ENCODE results near the gene XRCC6.
"Not testable (repeated sequence)": the region's sequence is repeated elsewhere in the genome, so short reads cannot be mapped to it uniquely, and the experiment has no call there.

Gene XRCC6

GRCh38 chr22:41621099-41621910 is at the start of gene XRCC6:
TSS of gene XRCC6 (plus strand) at chr22:41621295. CDS start at chr22:41622005, 710 bp downstream.
- peak within 1 kb of the TSS; percentile 88 for H3K4me3 ChIP-seq (ENCODE audit: low read depth, low read length)

GRCh38 chr22:41571786-41572185 is 49.3 kb upstream of the XRCC6 start:
- H3K4me3 ChIP-seq (ENCODE audit: low read depth, low read length): no peak overlapping the region

DNA sequence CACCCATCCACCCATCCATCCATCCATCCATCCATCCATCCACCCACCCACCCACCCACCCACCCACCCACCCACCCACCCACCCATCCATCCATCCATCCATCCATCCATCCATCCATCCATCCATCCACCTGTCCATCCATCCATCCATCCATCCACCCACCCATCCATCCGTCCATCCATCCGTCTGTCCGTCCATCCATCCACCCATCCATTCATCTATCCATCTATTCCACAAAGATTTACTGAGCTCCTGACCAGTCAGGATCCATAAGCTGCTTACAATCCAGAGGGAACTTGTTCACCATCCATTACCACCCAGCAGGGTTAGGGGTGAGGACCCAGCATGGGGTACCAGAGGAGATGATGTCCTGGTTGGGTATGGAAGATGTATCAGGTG is 48.8 kb upstream of the XRCC6 start:
- H3K4me3 ChIP-seq (ENCODE audit: low read depth, low read length): not testable (repeated sequence)

- no peak overlapping the region for H3K4me3 ChIP-seq (ENCODE audit: low read depth, low read length)
These were observed 47.4 kb upstream of the XRCC6 start for GRCh38 chr22:41573677-41574076.

GRCh38 chr22:41574847-41575381 is 46.2 kb upstream of the XRCC6 start:
- no peak overlapping the region for H3K4me3 ChIP-seq (ENCODE audit: low read depth, low read length)

- no peak overlapping the region for H3K4me3 ChIP-seq (ENCODE audit: low read depth, low read length)
These were observed 45.6 kb upstream of the XRCC6 start for GRCh38 chr22:41575533-41575932.

DNA sequence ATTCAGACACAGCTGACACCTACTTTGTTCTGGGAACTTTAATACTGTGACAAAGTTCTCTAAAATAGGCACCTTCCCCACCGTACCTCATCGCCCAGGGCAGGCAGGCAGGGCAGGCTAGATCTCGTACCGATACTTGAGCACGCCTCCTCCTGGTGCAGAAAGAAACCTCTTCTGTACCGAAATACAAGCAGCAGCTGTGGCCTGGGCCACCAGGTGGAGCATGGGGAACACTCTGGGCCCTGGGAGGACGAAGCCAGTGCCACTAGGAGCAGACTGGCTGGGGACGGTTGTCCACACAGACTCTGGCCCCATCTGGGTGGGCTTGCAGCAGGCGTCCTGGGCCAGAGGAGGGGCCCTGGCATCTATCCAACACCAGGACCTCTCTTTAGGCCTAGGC is 44.2 kb upstream of the XRCC6 start:
- H3K4me3 ChIP-seq (ENCODE audit: low read depth, low read length): no peak overlapping the region

DNA sequence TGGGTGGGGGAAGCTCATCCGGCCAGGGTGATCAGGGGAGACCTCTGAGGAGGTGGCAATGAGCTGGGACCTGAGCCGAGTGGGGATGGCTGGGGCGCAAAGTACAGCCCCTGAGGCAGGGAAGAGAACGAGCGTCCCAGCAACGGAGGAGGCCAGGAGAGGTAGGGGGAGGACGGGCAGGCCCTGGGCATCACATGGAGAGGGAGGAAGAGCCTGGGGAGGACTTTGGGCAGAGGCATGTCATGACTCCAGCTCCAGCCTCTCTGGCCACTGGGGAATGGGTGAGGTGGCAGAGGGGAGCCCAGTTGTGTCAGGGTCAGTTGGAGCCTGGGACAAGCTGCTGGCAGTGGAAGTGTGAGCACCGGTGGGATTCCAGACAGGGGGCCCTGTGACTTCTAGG is 43.0 kb upstream of the XRCC6 start:
- no peak overlapping the region for H3K4me3 ChIP-seq (ENCODE audit: low read depth, low read length)

GRCh38 chr22:41578818-41579217 is 42.3 kb upstream of the XRCC6 start:
- no peak overlapping the region for H3K4me3 ChIP-seq (ENCODE audit: low read depth, low read length)

- H3K4me3 ChIP-seq (ENCODE audit: low read depth, low read length): no peak overlapping the region
These were observed 41.6 kb upstream of the XRCC6 start for GRCh38 chr22:41579297-41579996.

DNA sequence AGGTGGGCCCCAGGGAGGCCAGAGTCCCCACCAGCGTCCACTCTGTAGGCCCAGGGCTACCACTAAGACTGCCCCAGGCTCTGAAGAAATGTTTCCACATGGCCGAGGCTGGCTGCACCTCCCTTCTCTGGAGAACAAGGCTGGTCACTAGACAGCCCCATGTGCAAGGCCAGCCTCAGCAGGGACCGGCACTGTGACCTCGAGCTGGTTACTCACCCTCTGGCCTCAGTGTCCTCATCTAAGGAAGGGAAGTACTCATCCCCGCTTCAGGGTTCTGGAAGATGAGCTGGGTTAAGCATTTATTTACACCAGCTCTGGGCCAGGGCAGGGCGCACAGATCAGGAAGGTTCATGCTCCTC is 41.1 kb upstream of the XRCC6 start:
- H3K4me3 ChIP-seq (ENCODE audit: low read depth, low read length): no peak overlapping the region

GRCh38 chr22:41582694-41583093 is 38.4 kb upstream of the XRCC6 start:
- H3K4me3 ChIP-seq (ENCODE audit: low read depth, low read length): no peak overlapping the region

DNA sequence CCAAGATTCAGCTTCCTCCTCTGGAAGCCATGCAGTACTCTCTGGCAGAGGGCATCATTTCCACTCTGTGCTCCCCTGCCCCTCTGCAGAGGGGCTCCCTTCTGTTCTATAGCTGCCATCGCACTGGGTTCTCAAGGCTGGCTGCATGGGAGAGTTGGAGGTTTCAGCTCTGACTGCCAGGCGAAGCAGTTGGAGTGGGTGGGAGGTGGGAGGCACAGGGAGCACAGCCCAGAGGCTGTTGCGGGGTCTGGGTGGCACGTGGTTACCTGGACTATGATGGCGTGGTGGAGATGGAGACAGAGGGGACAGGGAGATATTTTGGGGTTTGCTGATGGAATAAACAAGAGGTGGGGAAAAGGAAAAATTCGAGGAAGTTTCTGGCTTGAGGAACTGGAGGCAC is 36.2 kb upstream of the XRCC6 start:
- no peak overlapping the region for H3K4me3 ChIP-seq (ENCODE audit: low read depth, low read length)

DNA sequence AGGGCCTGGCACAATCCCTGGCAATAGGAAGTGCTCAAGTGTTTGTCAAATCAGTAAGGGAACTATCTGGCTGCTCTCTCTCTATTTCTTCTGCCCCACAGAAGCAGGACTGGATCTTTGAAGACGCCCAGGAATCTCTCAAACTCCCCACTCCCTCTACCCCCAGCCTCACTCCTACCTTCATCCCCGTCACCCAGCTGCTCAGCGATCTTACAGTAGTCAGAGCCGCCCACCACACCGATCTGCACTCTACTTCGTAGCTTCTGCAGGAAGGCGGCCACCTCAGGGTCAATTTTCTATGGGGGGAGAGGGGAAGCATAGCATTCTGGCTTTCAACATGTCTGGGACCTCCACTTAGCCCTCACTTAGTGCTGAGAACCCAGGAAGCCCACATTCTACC is 35.2 kb upstream of the XRCC6 start:
- no peak overlapping the region for H3K4me3 ChIP-seq (ENCODE audit: low read depth, low read length)

- H3K4me3 ChIP-seq (ENCODE audit: low read depth, low read length): no peak overlapping the region
These were observed 33.8 kb upstream of the XRCC6 start for GRCh38 chr22:41587347-41587723.

- peak within 1 kb of the TSS; percentile 82 for H3K4me3 ChIP-seq (ENCODE audit: low read depth, low read length)
These were observed 31.5 kb upstream of the XRCC6 start, which contains the start of gene PMM1 for GRCh38 chr22:41589391-41590241. TSS of gene PMM1 (minus strand) at chr22:41589840. CDS start at chr22:41589805, 35 bp downstream.

DNA sequence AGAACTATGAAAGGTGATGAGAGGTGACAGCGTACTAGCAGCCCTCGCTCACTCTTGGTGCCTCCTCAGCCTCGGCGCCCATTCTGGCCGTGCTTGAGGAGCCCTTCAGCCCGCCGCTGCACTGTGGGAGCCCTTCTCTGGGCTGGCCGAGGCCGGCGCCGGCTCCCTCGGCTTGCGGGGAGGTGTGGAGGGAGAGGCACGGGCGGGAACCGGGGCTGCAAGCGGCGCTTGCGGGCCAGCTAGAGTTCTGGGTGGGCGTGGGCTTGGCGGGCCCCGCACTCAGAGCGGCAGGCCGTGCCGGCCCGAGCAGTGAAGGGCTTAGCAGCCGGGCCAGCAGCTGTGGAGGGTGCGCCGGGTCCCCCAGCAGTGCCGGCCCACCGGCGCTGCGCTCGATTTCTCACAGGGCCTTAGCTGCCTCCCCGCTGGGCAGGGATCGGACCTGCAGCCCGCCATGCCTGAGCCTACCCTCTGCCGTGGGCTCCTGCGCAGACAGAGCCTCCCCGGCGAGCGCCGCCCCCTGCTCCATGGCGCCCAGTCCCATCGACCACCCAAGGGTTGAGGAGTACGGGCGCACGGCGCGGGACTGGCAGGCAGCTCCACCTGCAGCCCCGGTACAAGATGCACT is 27.6 kb upstream of the XRCC6 start:
- not testable (repeated sequence) for H3K4me3 ChIP-seq (ENCODE audit: low read depth, low read length)

DNA sequence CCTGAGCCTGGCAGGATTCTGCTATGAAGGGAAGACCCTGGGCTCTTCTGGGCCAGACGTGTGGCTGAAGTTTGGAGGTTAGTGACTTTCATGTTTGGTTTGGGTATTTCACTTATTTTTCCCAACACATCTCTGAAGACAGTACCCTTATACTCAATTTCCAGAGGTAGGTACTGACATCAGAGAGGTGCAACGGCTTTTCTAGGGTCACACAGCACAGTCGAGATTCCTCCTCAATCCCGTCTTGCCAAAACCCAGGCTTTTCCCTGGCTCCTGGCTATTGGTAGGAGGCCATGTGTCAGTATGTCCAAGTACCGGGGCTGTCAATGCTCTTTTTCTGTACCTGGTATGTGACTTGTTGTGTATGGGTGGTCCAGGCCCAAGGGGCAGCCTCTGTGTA is 25.4 kb upstream of the XRCC6 start:
- H3K4me3 ChIP-seq (ENCODE audit: low read depth, low read length): no peak overlapping the region

DNA sequence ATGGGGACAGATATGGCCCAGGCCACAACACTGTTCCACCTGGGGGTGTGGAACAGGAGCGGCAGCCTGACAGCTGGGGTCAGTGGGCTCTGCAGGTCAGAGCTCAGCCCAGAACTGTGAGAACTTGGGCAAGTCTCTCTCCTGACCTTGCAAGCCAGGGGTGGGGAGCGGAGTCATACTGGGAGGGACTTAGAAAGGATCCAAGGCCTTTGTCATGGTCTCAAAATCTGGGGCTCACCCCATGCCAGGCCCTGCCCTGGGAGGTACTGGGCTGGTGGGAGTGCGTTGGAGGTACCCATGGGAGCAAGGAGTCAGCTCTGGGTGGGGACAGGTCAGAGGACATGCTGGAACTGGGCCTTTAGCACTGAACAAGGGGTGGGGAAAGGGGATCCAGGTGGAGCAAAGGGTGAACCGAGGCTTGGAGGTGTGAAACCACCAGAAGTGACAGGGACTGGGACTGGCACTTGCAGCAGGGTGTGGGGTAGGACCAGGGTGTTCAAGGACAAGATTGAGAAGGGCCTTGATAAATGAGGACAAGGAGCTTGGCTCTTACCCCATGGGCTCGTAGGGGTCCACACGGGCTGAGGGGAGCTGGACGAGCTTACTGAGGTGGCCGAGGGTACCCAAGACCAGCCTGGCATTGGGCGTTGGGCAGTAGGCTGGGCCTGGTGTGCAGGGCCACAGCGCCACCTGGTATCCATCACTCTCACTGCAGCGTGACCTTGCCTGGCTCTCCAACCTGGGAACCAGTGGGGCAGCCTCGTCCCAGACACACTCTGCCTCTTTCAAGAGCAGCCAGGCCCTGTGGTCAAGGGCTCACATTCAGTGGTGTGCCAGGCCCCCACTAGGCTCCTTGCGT is 24.1 kb upstream of the XRCC6 start:
- H3K4me3 ChIP-seq (ENCODE audit: low read depth, low read length): no peak overlapping the region

GRCh38 chr22:41597635-41597953 is 23.5 kb upstream of the XRCC6 start:
- H3K4me3 ChIP-seq (ENCODE audit: low read depth, low read length): no peak overlapping the region
